Astrocyte (in vitro differentiated cells and primary cell): Measurements from ENCODE around the gene FOXP2. TPM values are rescaled to one million over a fixed set of nuclear protein-coding genes. Genes with fewer than 3 reads are reported as not detected.
"Not testable (repeated sequence)": the region's sequence is repeated elsewhere in the genome, so short reads cannot be mapped to it uniquely, and the experiment has no call there.

Experiments
- DNase-seq: peaks from one replicate; pipeline ENCODE4 v3.0.0-alpha.2; 2010; ENCODE audit warnings: low read depth
- FAIRE-seq: peaks from 2 replicates; lab custom pipeline; 2011; peaks lifted over from hg19 to GRCh38; lab: Jason Lieb, UNC
- H2AFZ ChIP-seq: 2 replicates; pipeline ENCODE4 v1.6.0; 2012; ENCODE audit warnings: low read depth, low read length, inconsistent platforms
- H3K27ac ChIP-seq: 2 replicates; pipeline ENCODE4 v1.5.1; 2011; ENCODE audit warnings: low read depth, low read length, inconsistent platforms
- H3K27me3 ChIP-seq: 2 replicates; pipeline ENCODE4 v1.6.0; 2011; ENCODE audit warnings: low read length, inconsistent platforms; ENCODE audit not compliant: insufficient read depth
- H3K36me3 ChIP-seq: 2 replicates; pipeline ENCODE4 v1.5.1; 2011; ENCODE audit warnings: low read length, inconsistent platforms; ENCODE audit not compliant: insufficient read depth
- H3K4me1 ChIP-seq: 2 replicates; pipeline ENCODE4 v1.5.1; 2011; ENCODE audit warnings: low read length, inconsistent platforms; ENCODE audit not compliant: insufficient read depth
- H3K4me2 ChIP-seq: 2 replicates; pipeline ENCODE4 v1.6.0; 2012; ENCODE audit warnings: low read length, inconsistent platforms
- H3K4me3 ChIP-seq: 2 replicates; pipeline ENCODE4 v1.5.1; 2011; ENCODE audit warnings: low read depth, mild to moderate bottlenecking, low read length, inconsistent platforms; ENCODE audit not compliant: insufficient read depth
- H3K79me2 ChIP-seq: 2 replicates; pipeline ENCODE4 v1.6.0; 2012; ENCODE audit warnings: mild to moderate bottlenecking, low read length, inconsistent platforms; ENCODE audit not compliant: insufficient read depth
- H3K9ac ChIP-seq: 2 replicates; pipeline ENCODE4 v1.6.0; 2012; ENCODE audit warnings: mild to moderate bottlenecking, low read length, inconsistent platforms
- H3K9me3 ChIP-seq: 2 replicates; pipeline ENCODE4 v1.5.1; 2012; ENCODE audit warnings: low read depth, mild to moderate bottlenecking, low read length, inconsistent platforms; ENCODE audit not compliant: insufficient read depth
- H4K20me1 ChIP-seq: 2 replicates; pipeline ENCODE4 v1.6.0; 2012; ENCODE audit warnings: low read length, inconsistent platforms; ENCODE audit not compliant: insufficient read depth
- H3K27ac Mint-ChIP-seq: one replicate; pipeline ENCODE4 v1.8.0; 2021; ENCODE audit warnings: mild to moderate bottlenecking, mixed read lengths; ENCODE audit not compliant: unreplicated experiment
- H3K27me3 Mint-ChIP-seq: one replicate; pipeline ENCODE4 v1.8.0; 2021; ENCODE audit warnings: low read depth, mixed read lengths; ENCODE audit not compliant: unreplicated experiment
- H3K36me3 Mint-ChIP-seq: one replicate; pipeline ENCODE4 v1.8.0; 2021; ENCODE audit warnings: low read depth, mixed read lengths; ENCODE audit not compliant: unreplicated experiment
- H3K4me1 Mint-ChIP-seq: one replicate; pipeline ENCODE4 v1.8.0; 2021; ENCODE audit warnings: low read depth, mixed read lengths; ENCODE audit not compliant: unreplicated experiment
- H3K4me3 Mint-ChIP-seq: one replicate; pipeline ENCODE4 v1.8.0; 2021; ENCODE audit warnings: mild to moderate bottlenecking, moderate library complexity, mixed read lengths; ENCODE audit not compliant: unreplicated experiment
- H3K9me3 Mint-ChIP-seq: one replicate; pipeline ENCODE4 v1.8.0; 2021; ENCODE audit warnings: mild to moderate bottlenecking, mixed read lengths; ENCODE audit not compliant: unreplicated experiment
- EZH2 ChIP-seq: IDR thresholded peaks from 2 replicates; pipeline ENCODE4 v1.6.1; 2012; ENCODE audit warnings: mild to moderate bottlenecking, low read length, inconsistent platforms; ENCODE audit not compliant: insufficient read depth
- total RNA-seq: library from RNA; stranded (reverse); gene quantifications from 2 replicates; pipeline ENCODE4 v1.2.1, GENCODE V29; 2021
- TF ChIP-seq, protein P1 (sequence below): IDR thresholded peaks from 2 replicates; pipeline ENCODE4 v1.5.1; 2011; ENCODE audit warnings: low read depth, mild to moderate bottlenecking, inconsistent platforms, low read length, moderate library complexity; ENCODE audit not compliant: insufficient read depth

The FOXP2 gene
- total RNA-seq, 1 donor from 2014 or later = 3.4 TPM

DNA sequence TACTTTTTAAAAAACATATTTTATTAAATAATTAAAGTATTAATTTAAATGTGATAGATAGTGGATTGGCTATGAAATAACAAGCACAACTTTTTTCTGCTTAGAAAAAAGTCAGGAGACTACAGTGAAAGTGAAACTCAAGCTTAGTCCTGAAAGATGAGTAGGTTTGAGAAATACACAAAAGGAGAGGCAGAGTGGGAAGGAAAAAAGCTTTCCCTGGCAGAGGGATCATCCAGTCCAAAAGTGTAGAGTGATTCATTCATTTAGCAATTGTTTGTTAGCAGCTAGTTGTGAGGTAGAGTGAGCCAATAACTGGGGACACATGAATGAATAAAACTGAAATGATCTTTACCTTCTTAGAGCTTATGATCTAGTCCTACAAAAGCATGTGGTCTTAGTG lies 93.5 kb downstream of the FOXP2 start:
- Histone ChIP-seq H3K4me3 (no peak overlapping the region), H3K4me1 (no peaks in the 10 kb centered on the region), H4K20me1 (no peaks in the 10 kb centered on the region), H3K4me2 (no peak overlapping the region), H3K27me3 (no peaks in the 10 kb centered on the region), H3K9me3 (no peaks in the 10 kb centered on the region), H3K79me2 (no peaks in the 10 kb centered on the region), H2AFZ (no peak overlapping the region), H3K27ac (no peak overlapping the region), H3K36me3 (no peaks in the 10 kb centered on the region), H3K9ac (no peak overlapping the region)
- Mint-ChIP-seq H3K36me3 (no peaks in the 10 kb centered on the region), H3K4me3 (no peak overlapping the region), H3K9me3 (no peaks in the 10 kb centered on the region), H3K27me3 (no peaks in the 10 kb centered on the region), H3K27ac (no peak overlapping the region), H3K4me1 (peaks cover 3% of the 10 kb centered on the region)
- FAIRE-seq (no peak), DNase-seq (peak; percentile 17)
- no peak for TF ChIP-seq EZH2
- TF ChIP-seq, protein P1, sequence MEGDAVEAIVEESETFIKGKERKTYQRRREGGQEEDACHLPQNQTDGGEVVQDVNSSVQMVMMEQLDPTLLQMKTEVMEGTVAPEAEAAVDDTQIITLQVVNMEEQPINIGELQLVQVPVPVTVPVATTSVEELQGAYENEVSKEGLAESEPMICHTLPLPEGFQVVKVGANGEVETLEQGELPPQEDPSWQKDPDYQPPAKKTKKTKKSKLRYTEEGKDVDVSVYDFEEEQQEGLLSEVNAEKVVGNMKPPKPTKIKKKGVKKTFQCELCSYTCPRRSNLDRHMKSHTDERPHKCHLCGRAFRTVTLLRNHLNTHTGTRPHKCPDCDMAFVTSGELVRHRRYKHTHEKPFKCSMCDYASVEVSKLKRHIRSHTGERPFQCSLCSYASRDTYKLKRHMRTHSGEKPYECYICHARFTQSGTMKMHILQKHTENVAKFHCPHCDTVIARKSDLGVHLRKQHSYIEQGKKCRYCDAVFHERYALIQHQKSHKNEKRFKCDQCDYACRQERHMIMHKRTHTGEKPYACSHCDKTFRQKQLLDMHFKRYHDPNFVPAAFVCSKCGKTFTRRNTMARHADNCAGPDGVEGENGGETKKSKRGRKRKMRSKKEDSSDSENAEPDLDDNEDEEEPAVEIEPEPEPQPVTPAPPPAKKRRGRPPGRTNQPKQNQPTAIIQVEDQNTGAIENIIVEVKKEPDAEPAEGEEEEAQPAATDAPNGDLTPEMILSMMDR = no peak

DNA sequence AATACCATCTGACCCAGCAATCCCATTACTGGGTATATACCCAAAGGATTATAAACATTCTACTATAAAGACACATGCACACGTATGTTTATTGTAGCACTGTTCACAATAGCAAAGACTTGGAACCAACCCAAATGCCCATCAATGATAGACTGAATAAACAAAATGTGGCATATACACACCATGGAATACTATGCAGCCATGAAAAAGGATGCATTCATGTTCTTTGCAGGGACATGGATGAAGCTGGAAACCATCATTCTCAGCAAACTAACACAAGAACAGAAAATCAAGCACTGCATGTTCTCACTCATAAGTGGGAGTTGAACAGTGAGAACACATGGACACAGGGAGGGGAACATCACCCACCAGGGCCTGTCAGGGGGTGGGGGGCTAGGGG lies 96.2 kb downstream of the FOXP2 start:
- not testable (repeated sequence) for H3K27ac ChIP-seq, DNase-seq, H3K4me2 ChIP-seq, H3K36me3 ChIP-seq, H3K27ac Mint-ChIP-seq, H3K9me3 ChIP-seq, H3K79me2 ChIP-seq, H3K9me3 Mint-ChIP-seq, H3K4me1 Mint-ChIP-seq, H3K27me3 ChIP-seq, H3K9ac ChIP-seq, H3K4me1 ChIP-seq, H2AFZ ChIP-seq, H3K4me3 Mint-ChIP-seq, H3K27me3 Mint-ChIP-seq, H3K36me3 Mint-ChIP-seq, H3K4me3 ChIP-seq, FAIRE-seq, H4K20me1 ChIP-seq

DNA sequence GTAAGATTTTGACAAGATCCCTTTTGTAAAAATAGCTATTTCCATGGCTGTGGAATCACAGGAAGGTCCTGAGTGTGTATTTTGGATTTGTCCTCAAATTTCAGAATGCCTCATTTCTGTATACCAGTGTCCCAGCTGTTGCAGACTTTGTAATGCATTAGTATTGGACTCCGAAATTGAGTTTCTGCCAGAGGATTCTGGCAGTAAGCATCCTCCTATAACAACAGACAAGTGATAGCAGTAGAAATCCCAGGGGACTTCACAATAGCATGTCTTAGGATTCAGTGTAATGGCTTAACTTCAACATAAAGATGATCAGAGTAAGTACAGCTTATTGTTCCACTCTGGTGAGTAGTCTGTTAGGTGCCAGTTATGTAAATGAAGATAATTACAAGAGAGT lies 104.6 kb downstream of the FOXP2 start:
- Histone ChIP-seq H2AFZ (no peak overlapping the region), H3K9ac (no peak overlapping the region), H3K4me2 (no peak overlapping the region), H3K79me2 (no peaks in the 10 kb centered on the region), H3K9me3 (no peaks in the 10 kb centered on the region), H3K4me1 (no peaks in the 10 kb centered on the region), H3K4me3 (no peak overlapping the region), H3K27me3 (no peaks in the 10 kb centered on the region), H3K27ac (no peak overlapping the region), H4K20me1 (no peaks in the 10 kb centered on the region), H3K36me3 (no peaks in the 10 kb centered on the region)
- Mint-ChIP-seq H3K27ac (no peak overlapping the region), H3K9me3 (no peaks in the 10 kb centered on the region), H3K4me3 (no peak overlapping the region), H3K36me3 (no peaks in the 10 kb centered on the region), H3K4me1 (no peaks in the 10 kb centered on the region), H3K27me3 (no peaks in the 10 kb centered on the region)
- DNase-seq (no peak), FAIRE-seq (no peak)
- TF ChIP-seq, protein P1 = no peak
- no peak for TF ChIP-seq EZH2
